ENCODE data around the gene NEGR1. TPM values are rescaled to one million over a fixed set of nuclear protein-coding genes. Genes with fewer than 3 reads are reported as not detected.

NEGR1 gene
- total RNA-seq, 1 experiment from 2014 or later, result 2.9 TPM

GRCh38 chr1:72086394-72086793, 195.9 kb downstream of the NEGR1 start (continued):
- TF ChIP-seq ZNF425 (CRISPR knock-in tag; conservative IDR thresholded peaks at IDR 0.05) (no peak), ZNF396 (CRISPR knock-in tag; IDR thresholded peaks at IDR 0.05; ENCODE audit: borderline replicate concordance) (no peak), SP1 (CRISPR knock-in tag; conservative IDR thresholded peaks at IDR 0.05) (no peak), ETV6 (CRISPR knock-in tag; IDR thresholded peaks at IDR 0.05) (no peak)

GRCh38 chr1:72075425-72075824, 206.9 kb downstream of the NEGR1 start:
- no peak overlapping the region for H3K4me3 Mint-ChIP-seq
- no peak overlapping the region for H3K27ac Mint-ChIP-seq
- ATAC-seq, result no peak
- CTCF ChIA-PET, result no interaction called here
- peaks cover 7% of the 10 kb centered on the region for H3K4me1 Mint-ChIP-seq
- H3K27me3 Mint-ChIP-seq (ENCODE audit: low read depth), result no peaks in the 10 kb centered on the region
- H3K36me3 Mint-ChIP-seq, result no peaks in the 10 kb centered on the region
- no peaks in the 10 kb centered on the region for H3K9me3 Mint-ChIP-seq
- no peak for DNase-seq (ENCODE audit: low spot score)
- TF ChIP-seq MXD4 (CRISPR knock-in tag; IDR thresholded peaks at IDR 0.05; ENCODE audit: borderline replicate concordance) (no peak), TEAD1 (CRISPR knock-in tag; IDR thresholded peaks at IDR 0.05) (no peak), E2F4 (CRISPR knock-in tag; IDR thresholded peaks at IDR 0.05; ENCODE audit: borderline replicate concordance, low read depth) (no peak), FOXK1 (CRISPR knock-in tag; IDR thresholded peaks at IDR 0.05) (no peak), CREB1 (CRISPR knock-in tag; IDR thresholded peaks at IDR 0.05) (no peak), TEAD4 (CRISPR knock-in tag; IDR thresholded peaks at IDR 0.05) (no peak), GRHL2 (CRISPR knock-in tag; IDR thresholded peaks at IDR 0.05; ENCODE audit: insufficient replicate concordance, severe bottlenecking) (no peak), ZNF423 (CRISPR knock-in tag; IDR thresholded peaks at IDR 0.05) (no peak), USF1 (CRISPR knock-in tag; IDR thresholded peaks at IDR 0.05) (no peak), KAT7 (CRISPR knock-in tag; IDR thresholded peaks at IDR 0.05; ENCODE audit: borderline replicate concordance) (no peak), FOXJ3 (CRISPR knock-in tag; IDR thresholded peaks at IDR 0.05; ENCODE audit: borderline replicate concordance) (no peak)
- POLR2A ChIA-PET, result no interaction called here

GRCh38 chr1:72066431-72066830, 215.9 kb downstream of the NEGR1 start:
- no peak for ATAC-seq
- no peak overlapping the region for H3K4me3 Mint-ChIP-seq
- ChIA-PET CTCF (no interaction called here), POLR2A (no interaction called here)
- no peaks in the 10 kb centered on the region for H3K9me3 Mint-ChIP-seq
- H3K27me3 Mint-ChIP-seq (ENCODE audit: low read depth), result no peaks in the 10 kb centered on the region
- H3K36me3 Mint-ChIP-seq, result no peaks in the 10 kb centered on the region
- no peaks in the 10 kb centered on the region for H3K4me1 Mint-ChIP-seq
- DNase-seq (ENCODE audit: low spot score), result no peak
- no peak overlapping the region for H3K27ac Mint-ChIP-seq
- no peak for TF ChIP-seq GRHL2 (CRISPR knock-in tag; IDR thresholded peaks at IDR 0.05; ENCODE audit: insufficient replicate concordance, severe bottlenecking)
- TF ChIP-seq ATF2 (CRISPR knock-in tag; IDR thresholded peaks at IDR 0.05; ENCODE audit: borderline replicate concordance, low read depth), result no peak
- TF ChIP-seq ZNF416 (CRISPR knock-in tag; IDR thresholded peaks at IDR 0.05), result no peak
- no peak for TF ChIP-seq NR3C1 (CRISPR knock-in tag; conservative IDR thresholded peaks at IDR 0.05; ENCODE audit: low read depth)
- TF ChIP-seq ARID4B (CRISPR knock-in tag; IDR thresholded peaks at IDR 0.05; ENCODE audit: borderline replicate concordance), result no peak
- TF ChIP-seq SP1 (CRISPR knock-in tag; conservative IDR thresholded peaks at IDR 0.05), result no peak
- no peak for TF ChIP-seq SMAD3 (CRISPR knock-in tag; IDR thresholded peaks at IDR 0.05; ENCODE audit: borderline replicate concordance)
- TF ChIP-seq NFYB (CRISPR knock-in tag; conservative IDR thresholded peaks at IDR 0.05; ENCODE audit: low read depth), result no peak
- no peak for TF ChIP-seq NR2C2 (CRISPR knock-in tag; IDR thresholded peaks at IDR 0.05)
- no peak for TF ChIP-seq NR1H2 (CRISPR knock-in tag; IDR thresholded peaks at IDR 0.05)
- TF ChIP-seq ZNF671 (CRISPR knock-in tag; IDR thresholded peaks at IDR 0.05), result no peak
- no peak for TF ChIP-seq GTF2I (CRISPR knock-in tag; conservative IDR thresholded peaks at IDR 0.05)
- no peak for TF ChIP-seq EMX1 (CRISPR knock-in tag; IDR thresholded peaks at IDR 0.05)
- TF ChIP-seq RORB (CRISPR knock-in tag; IDR thresholded peaks at IDR 0.05), result no peak
